GM19099 (cell line): ENCODE results near the gene FSD1L.

ENCODE experiments used
- POLR2A ChIP-seq: IDR thresholded peaks from 3 replicates; pipeline ENCODE4 v1.6.1; 2011; ENCODE audit warnings: low read depth; ENCODE audit not compliant: insufficient read length; ENCODE audit errors: extremely low read depth

The FSD1L gene

DNA sequence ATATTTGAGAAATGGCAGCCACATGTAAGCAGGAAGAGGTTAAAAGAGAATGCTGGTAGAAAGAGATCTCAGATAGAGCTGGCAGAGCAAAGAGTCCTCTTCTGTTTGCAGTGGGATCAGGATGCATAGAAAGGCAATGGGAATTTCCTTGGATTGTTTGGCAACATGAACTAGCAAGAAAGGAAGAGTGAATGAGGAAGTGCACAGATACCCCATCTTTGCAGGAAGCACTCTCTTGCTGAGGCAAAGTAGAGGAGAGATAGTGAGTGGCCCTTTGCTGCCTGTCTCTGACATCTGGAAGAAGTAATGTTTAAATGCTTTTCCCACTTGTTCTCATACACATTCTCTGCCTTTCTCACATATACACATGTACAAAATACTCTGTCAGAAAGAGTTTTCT is 124.6 kb downstream of the FSD1L start:
- no peak for TF ChIP-seq POLR2A

DNA sequence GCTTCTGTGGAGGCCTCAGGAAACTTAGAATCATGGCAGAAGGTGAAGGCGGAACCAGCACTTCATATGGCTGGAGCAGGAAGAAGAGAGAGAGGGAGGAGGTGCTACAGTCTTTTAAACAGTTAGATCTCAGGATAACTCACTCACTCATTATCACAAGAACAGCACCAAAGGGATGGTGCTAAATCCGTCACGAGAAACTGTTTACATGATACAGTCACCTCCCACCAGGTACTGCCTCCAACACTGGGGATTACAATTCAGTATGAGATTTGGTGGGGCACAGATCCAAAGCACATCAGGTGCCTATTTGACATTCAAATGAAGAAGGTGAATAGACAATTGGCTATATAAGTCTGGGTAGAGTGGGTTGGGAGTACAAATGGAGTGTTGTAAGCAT is 145.3 kb downstream of the FSD1L start:
- no peak for TF ChIP-seq POLR2A
